AG09309 (cell line): ENCODE data around the gene ACTR2.

Source experiments
- DNase-seq: peaks from one replicate; pipeline ENCODE4 v3.0.0-alpha.2; 2010; ENCODE audit warnings: low read depth
- H3K4me3 ChIP-seq: 2 replicates; pipeline ENCODE4 v1.5.1; 2011; ENCODE audit warnings: mild to moderate bottlenecking, low read depth, low read length, moderate library complexity; ENCODE audit not compliant: control insufficient read depth
- TF ChIP-seq, protein P1 (sequence below): IDR thresholded peaks from 2 replicates; pipeline ENCODE4 v1.5.1; 2011; ENCODE audit warnings: mild to moderate bottlenecking, low read depth, low read length, inconsistent platforms; ENCODE audit not compliant: insufficient read depth, control insufficient read depth; ENCODE audit errors: missing control alignments

ACTR2 gene

GRCh38 chr2:65264821-65265670 is 37.4 kb downstream of the ACTR2 start:
- no peak overlapping the region for H3K4me3 ChIP-seq
- peak; percentile 64 for DNase-seq
- TF ChIP-seq, protein P1, sequence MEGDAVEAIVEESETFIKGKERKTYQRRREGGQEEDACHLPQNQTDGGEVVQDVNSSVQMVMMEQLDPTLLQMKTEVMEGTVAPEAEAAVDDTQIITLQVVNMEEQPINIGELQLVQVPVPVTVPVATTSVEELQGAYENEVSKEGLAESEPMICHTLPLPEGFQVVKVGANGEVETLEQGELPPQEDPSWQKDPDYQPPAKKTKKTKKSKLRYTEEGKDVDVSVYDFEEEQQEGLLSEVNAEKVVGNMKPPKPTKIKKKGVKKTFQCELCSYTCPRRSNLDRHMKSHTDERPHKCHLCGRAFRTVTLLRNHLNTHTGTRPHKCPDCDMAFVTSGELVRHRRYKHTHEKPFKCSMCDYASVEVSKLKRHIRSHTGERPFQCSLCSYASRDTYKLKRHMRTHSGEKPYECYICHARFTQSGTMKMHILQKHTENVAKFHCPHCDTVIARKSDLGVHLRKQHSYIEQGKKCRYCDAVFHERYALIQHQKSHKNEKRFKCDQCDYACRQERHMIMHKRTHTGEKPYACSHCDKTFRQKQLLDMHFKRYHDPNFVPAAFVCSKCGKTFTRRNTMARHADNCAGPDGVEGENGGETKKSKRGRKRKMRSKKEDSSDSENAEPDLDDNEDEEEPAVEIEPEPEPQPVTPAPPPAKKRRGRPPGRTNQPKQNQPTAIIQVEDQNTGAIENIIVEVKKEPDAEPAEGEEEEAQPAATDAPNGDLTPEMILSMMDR, result peak; percentile 62

GRCh38 chr2:65265671-65266045 is 38.0 kb downstream of the ACTR2 start:
- H3K4me3 ChIP-seq, result no peak overlapping the region
- no peak for DNase-seq
- TF ChIP-seq, protein P1, result no peak

- DNase-seq, result no peak
- H3K4me3 ChIP-seq, result no peak overlapping the region
- TF ChIP-seq, protein P1, result no peak
These were observed 39.4 kb downstream of the ACTR2 start for GRCh38 chr2:65267008-65267407.

DNA sequence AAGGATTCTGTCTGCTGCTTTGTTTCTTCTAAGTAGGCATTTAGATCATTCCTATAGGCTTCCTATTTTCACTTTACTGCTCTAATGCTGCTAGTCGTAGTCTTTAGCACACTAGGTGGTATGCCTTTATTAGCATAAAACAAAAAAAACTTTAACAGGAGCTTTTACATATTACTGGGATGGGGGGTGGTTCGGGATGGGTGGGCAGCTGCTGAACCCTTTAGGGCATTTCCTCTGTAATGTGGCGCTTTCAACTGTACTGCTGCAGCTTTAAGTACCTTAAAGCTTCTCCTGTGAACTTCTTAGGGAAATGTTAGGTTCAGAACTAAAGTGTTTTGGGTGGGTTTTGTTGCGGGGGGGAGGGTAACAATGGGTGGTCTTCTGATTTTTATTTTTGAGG is 41.3 kb downstream of the ACTR2 start:
- DNase-seq, result no peak
- TF ChIP-seq, protein P1, result no peak
- H3K4me3 ChIP-seq, result no peak overlapping the region

DNA sequence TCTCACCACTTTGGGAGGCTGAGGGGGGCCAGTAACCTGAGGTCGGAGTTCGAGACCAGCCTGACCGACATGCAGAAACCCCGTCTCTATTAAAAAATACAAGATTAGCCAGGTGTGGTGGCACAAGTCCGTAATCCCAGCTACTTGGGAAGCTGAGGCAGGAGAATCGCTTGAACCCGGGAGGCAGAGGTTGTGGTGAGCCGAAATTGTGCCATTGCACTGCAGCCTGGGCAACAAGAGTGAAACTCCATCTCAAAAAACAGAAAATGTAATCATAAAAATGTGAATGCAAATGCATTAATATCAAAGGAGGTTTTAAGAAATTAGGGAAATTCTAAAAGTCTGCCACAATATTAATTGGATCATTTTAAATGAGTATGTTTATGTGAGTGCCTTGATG is 45.7 kb downstream of the ACTR2 start:
- no peak overlapping the region for H3K4me3 ChIP-seq
- no peak for DNase-seq
- TF ChIP-seq, protein P1, result no peak

- TF ChIP-seq, protein P1, result no peak
- no peak for DNase-seq
- no peak overlapping the region for H3K4me3 ChIP-seq
These were observed 47.7 kb downstream of the ACTR2 start for GRCh38 chr2:65275141-65275915.
